HUES48 (cell line): ENCODE data around the gene ZNF534.

ENCODE experiments used
- H3K27ac ChIP-seq: one replicate; pipeline ENCODE4 v1.7.0; 2013; ENCODE audit warnings: low read depth, low read length, inconsistent platforms
- H3K27me3 ChIP-seq: 2 replicates; pipeline ENCODE4 v1.6.1; 2013; ENCODE audit warnings: mild to moderate bottlenecking, low read length; ENCODE audit not compliant: control insufficient read depth, insufficient read depth
- H3K36me3 ChIP-seq: 2 replicates; pipeline ENCODE4 v1.6.1; 2013; ENCODE audit warnings: low read length; ENCODE audit not compliant: control insufficient read depth, insufficient read depth
- H3K4me1 ChIP-seq: 2 replicates; pipeline ENCODE4 v1.6.1; 2013; ENCODE audit warnings: mild to moderate bottlenecking, low read length; ENCODE audit not compliant: control insufficient read depth, insufficient read depth
- H3K4me3 ChIP-seq: 2 replicates; pipeline ENCODE4 v1.5.1; 2013; ENCODE audit warnings: mild to moderate bottlenecking, low read depth, low read length
- H3K9ac ChIP-seq: 2 replicates; pipeline ENCODE4 v1.6.1; 2013; ENCODE audit warnings: mild to moderate bottlenecking, low read depth, low read length, moderate library complexity
- H3K9me3 ChIP-seq: 2 replicates; pipeline ENCODE4 v1.6.1; 2013; ENCODE audit warnings: low read length; ENCODE audit not compliant: control insufficient read depth, insufficient read depth

The ZNF534 gene

GRCh38 chr19:52428937-52429336 lies at the start of gene ZNF534:
TSS of gene ZNF534 (plus strand) at chr19:52429148. CDS start at chr19:52431475, 2,327 bp downstream.
- Histone ChIP-seq H3K27ac (no peak within 1 kb of the TSS), H3K4me3 (no peak within 1 kb of the TSS), H3K9me3 (peaks cover 51% of the 10 kb centered on the region), H3K36me3 (no peaks in the 10 kb centered on the region), H3K27me3 (no peaks in the 10 kb centered on the region), H3K9ac (no peak within 1 kb of the TSS), H3K4me1 (no peaks in the 10 kb centered on the region)

- Histone ChIP-seq H3K4me1 (no peaks in the 10 kb centered on the region), H3K9me3 (peaks cover 20% of the 10 kb centered on the region; the same call in 1 of the 2 replicates), H3K27me3 (no peaks in the 10 kb centered on the region), H3K9ac (no peak overlapping the region), H3K4me3 (no peak overlapping the region), H3K27ac (no peak overlapping the region), H3K36me3 (peaks cover 4% of the 10 kb centered on the region; the same call in 1 of the 2 replicates)
These were observed 37.8 kb upstream of the ZNF534 start for GRCh38 chr19:52391135-52391534.

- Histone ChIP-seq H3K36me3 (peaks cover 10% of the 10 kb centered on the region), H3K9ac (peak within 1 kb of the TSS; percentile 49), H3K27me3 (no peaks in the 10 kb centered on the region), H3K4me1 (no peaks in the 10 kb centered on the region), H3K4me3 (peak within 1 kb of the TSS; percentile 73), H3K9me3 (peaks cover 22% of the 10 kb centered on the region), H3K27ac (no peak within 1 kb of the TSS)
These were observed 31.5 kb upstream of the ZNF534 start, which contains the start of gene ZNF528 for GRCh38 chr19:52397310-52398080. TSS of gene ZNF528 (plus strand) at chr19:52397849. CDS start at chr19:52402014, 4,165 bp downstream.

- H3K27ac ChIP-seq, result no peak overlapping the region
- no peaks in the 10 kb centered on the region for H3K4me1 ChIP-seq
- peak overlapping the region; percentile 44; the same call in 1 of the 2 replicates for H3K9ac ChIP-seq
- H3K4me3 ChIP-seq, result peak overlapping the region; percentile 73
- peaks cover 10% of the 10 kb centered on the region for H3K36me3 ChIP-seq
- peaks cover 23% of the 10 kb centered on the region for H3K9me3 ChIP-seq
- H3K27me3 ChIP-seq, result no peaks in the 10 kb centered on the region
These were observed 30.9 kb upstream of the ZNF534 start for GRCh38 chr19:52398081-52398441.

- Histone ChIP-seq H3K4me3 (no peak overlapping the region), H3K9ac (no peak overlapping the region), H3K27me3 (no peaks in the 10 kb centered on the region), H3K9me3 (peaks cover 83% of the 10 kb centered on the region), H3K4me1 (no peaks in the 10 kb centered on the region), H3K27ac (no peak overlapping the region), H3K36me3 (peaks cover 9% of the 10 kb centered on the region; the same call in 1 of the 2 replicates)
These were observed 18.7 kb upstream of the ZNF534 start for GRCh38 chr19:52410276-52410675.

GRCh38 chr19:52415711-52416110 lies 13.2 kb upstream of the ZNF534 start:
- Histone ChIP-seq H3K27me3 (no peaks in the 10 kb centered on the region), H3K27ac (no peak overlapping the region), H3K4me3 (no peak overlapping the region), H3K9me3 (peaks cover 83% of the 10 kb centered on the region), H3K9ac (no peak overlapping the region), H3K4me1 (no peaks in the 10 kb centered on the region), H3K36me3 (no peaks in the 10 kb centered on the region)

- Histone ChIP-seq H3K9ac (no peak overlapping the region), H3K4me3 (no peak overlapping the region), H3K27ac (no peak overlapping the region), H3K27me3 (no peaks in the 10 kb centered on the region), H3K4me1 (no peaks in the 10 kb centered on the region), H3K36me3 (no peaks in the 10 kb centered on the region), H3K9me3 (peaks cover 62% of the 10 kb centered on the region)
These were observed 13.2 kb downstream of the ZNF534 start for GRCh38 chr19:52442179-52442578.

- no peak overlapping the region for H3K4me3 ChIP-seq
- H3K9ac ChIP-seq, result no peak overlapping the region
- no peaks in the 10 kb centered on the region for H3K36me3 ChIP-seq
- no peaks in the 10 kb centered on the region for H3K4me1 ChIP-seq
- peaks cover 51% of the 10 kb centered on the region for H3K9me3 ChIP-seq
- H3K27me3 ChIP-seq, result no peaks in the 10 kb centered on the region
- H3K27ac ChIP-seq, result no peak overlapping the region
These were observed 15.6 kb downstream of the ZNF534 start for GRCh38 chr19:52444506-52444905.

- no peak overlapping the region for H3K4me3 ChIP-seq
- no peaks in the 10 kb centered on the region for H3K27me3 ChIP-seq
- no peaks in the 10 kb centered on the region for H3K36me3 ChIP-seq
- no peaks in the 10 kb centered on the region for H3K4me1 ChIP-seq
- no peak overlapping the region for H3K27ac ChIP-seq
- no peak overlapping the region for H3K9ac ChIP-seq
- peaks cover 65% of the 10 kb centered on the region for H3K9me3 ChIP-seq
These were observed 22.3 kb downstream of the ZNF534 start for GRCh38 chr19:52451241-52451640.

- Histone ChIP-seq H3K36me3 (peaks cover 8% of the 10 kb centered on the region; the same call in 1 of the 2 replicates), H3K4me1 (no peaks in the 10 kb centered on the region), H3K9me3 (peaks cover 67% of the 10 kb centered on the region), H3K4me3 (peak within 1 kb of the TSS; percentile 75), H3K9ac (peak within 1 kb of the TSS; percentile 61; the same call in 1 of the 2 replicates), H3K27me3 (no peaks in the 10 kb centered on the region), H3K27ac (no peak within 1 kb of the TSS)
These were observed 24.6 kb downstream of the ZNF534 start, which contains the start of gene ZNF578 for GRCh38 chr19:52453324-52454094. TSS of gene ZNF578 (plus strand) at chr19:52453553. CDS start at chr19:52501846, 48,293 bp downstream.
